Activated CD8-positive, alpha-beta T cell treated with anti-CD3 and anti-CD28 coated beads for 36 hours (primary cell): ENCODE results near the gene PCAT7. TPM values are rescaled to one million over a fixed set of nuclear protein-coding genes. Genes with fewer than 3 reads are reported as not detected.

Source experiments
- ATAC-seq: fragments of 200-7000 bp; cut with Tn5 transposase; one replicate; pipeline ENCODE4 v1.10.0; 2021; ENCODE audit warnings: mild to moderate bottlenecking, moderate library complexity
- CTCF ChIA-PET: fragments of 350-600 bp; sonication (Branson Sonifier 250); formaldehyde crosslinking; loops from one replicate; lab custom pipeline; 2021; ENCODE audit warnings: antibody characterized with exemption; lab: Charles Lee
- POLR2A ChIA-PET: fragments of 350-600 bp; sonication (Branson Sonifier 250); formaldehyde crosslinking; loops from one replicate; lab custom pipeline; 2021; ENCODE audit warnings: antibody characterized with exemption; lab: Charles Lee
- DNase-seq: peaks from one replicate; pipeline ENCODE4 v3.0.0-alpha.2; 2020
- H3K27ac Mint-ChIP-seq: one replicate; pipeline ENCODE4 v1.8.0; 2021; ENCODE audit warnings: mild to moderate bottlenecking, mixed read lengths
- H3K27me3 Mint-ChIP-seq: one replicate; pipeline ENCODE4 v1.8.0; 2021; ENCODE audit warnings: mixed read lengths
- H3K36me3 Mint-ChIP-seq: one replicate; pipeline ENCODE4 v1.8.0; 2021; ENCODE audit warnings: low read depth, mixed read lengths
- H3K4me1 Mint-ChIP-seq: one replicate; pipeline ENCODE4 v1.8.0; 2021; ENCODE audit warnings: low read depth, mixed read lengths
- H3K4me3 Mint-ChIP-seq: one replicate; pipeline ENCODE4 v1.8.0; 2021; ENCODE audit warnings: mild to moderate bottlenecking, moderate library complexity, mixed read lengths
- H3K9me3 Mint-ChIP-seq: one replicate; pipeline ENCODE4 v1.8.0; 2021; ENCODE audit warnings: mixed read lengths
- CTCF ChIP-seq: fragments of 200-600 bp; IDR thresholded peaks from one replicate; pipeline ENCODE4 v1.8.0; 2022; ENCODE audit warnings: antibody characterized with exemption, mild to moderate bottlenecking
- intact Hi-C: fragments of 100-400 bp; cut with micrococcal nuclease; formaldehyde crosslinking; loops from one replicate; pipeline ENCODE4 v1.10.0; 2022
- total RNA-seq, 2 experiments: library from RNA; stranded (reverse); gene quantifications; one replicate each; pipeline ENCODE4 v1.2.3, GENCODE V29; 2021

Gene PCAT7
- total RNA-seq, 2 experiments from 2014 or later = not detected

GRCh38 chr9:94514722-94515121, 40.2 kb upstream of the PCAT7 start:
- POLR2A ChIA-PET = no interaction called here
- H3K9me3 Mint-ChIP-seq = no peaks in the 10 kb centered on the region
- no peak overlapping the region for H3K27ac Mint-ChIP-seq
- no peak overlapping the region for H3K4me3 Mint-ChIP-seq
- intact Hi-C loops = no loop called here
- peaks cover 6% of the 10 kb centered on the region for H3K27me3 Mint-ChIP-seq
- no peak for TF ChIP-seq CTCF
- DNase-seq (no peak), ATAC-seq (no peak)
- CTCF ChIA-PET = no interaction called here
- H3K4me1 Mint-ChIP-seq = no peaks in the 10 kb centered on the region
- no peaks in the 10 kb centered on the region for H3K36me3 Mint-ChIP-seq

GRCh38 chr9:94517254-94517653, 37.6 kb upstream of the PCAT7 start:
- intact Hi-C loops = no loop called here
- H3K27ac Mint-ChIP-seq = no peak overlapping the region
- H3K36me3 Mint-ChIP-seq = no peaks in the 10 kb centered on the region
- DNase-seq (no peak), ATAC-seq (no peak)
- H3K27me3 Mint-ChIP-seq = peaks cover 14% of the 10 kb centered on the region
- H3K4me3 Mint-ChIP-seq = no peak overlapping the region
- ChIA-PET POLR2A (no interaction called here), CTCF (no interaction called here)
- no peaks in the 10 kb centered on the region for H3K9me3 Mint-ChIP-seq
- H3K4me1 Mint-ChIP-seq = no peaks in the 10 kb centered on the region
- no peak for TF ChIP-seq CTCF

- peaks cover 13% of the 10 kb centered on the region for H3K27me3 Mint-ChIP-seq
- no peak overlapping the region for H3K27ac Mint-ChIP-seq
- DNase-seq (no peak), ATAC-seq (no peak)
- no peak overlapping the region for H3K4me3 Mint-ChIP-seq
- POLR2A ChIA-PET = no interaction called here
- no peaks in the 10 kb centered on the region for H3K4me1 Mint-ChIP-seq
- TF ChIP-seq CTCF = no peak
- intact Hi-C loops = no loop called here
- H3K9me3 Mint-ChIP-seq = no peaks in the 10 kb centered on the region
- CTCF ChIA-PET = no interaction called here
- H3K36me3 Mint-ChIP-seq = no peaks in the 10 kb centered on the region
Observed at GRCh38 chr9:94525396-94526035, 29.4 kb upstream of the PCAT7 start.

GRCh38 chr9:94526271-94526670, 28.6 kb upstream of the PCAT7 start:
- CTCF ChIA-PET = no interaction called here
- no peaks in the 10 kb centered on the region for H3K4me1 Mint-ChIP-seq
- H3K27me3 Mint-ChIP-seq = peaks cover 13% of the 10 kb centered on the region
- H3K9me3 Mint-ChIP-seq = no peaks in the 10 kb centered on the region
- TF ChIP-seq CTCF = no peak
- intact Hi-C loops = no loop called here
- POLR2A ChIA-PET = no interaction called here
- H3K36me3 Mint-ChIP-seq = no peaks in the 10 kb centered on the region
- ATAC-seq (no peak), DNase-seq (no peak)
- H3K27ac Mint-ChIP-seq = no peak overlapping the region
- H3K4me3 Mint-ChIP-seq = no peak overlapping the region

- no peaks in the 10 kb centered on the region for H3K9me3 Mint-ChIP-seq
- no peak overlapping the region for H3K27ac Mint-ChIP-seq
- ChIA-PET POLR2A (no interaction called here), CTCF (no interaction called here)
- ATAC-seq = no peak
- H3K4me3 Mint-ChIP-seq = no peak overlapping the region
- TF ChIP-seq CTCF = no peak
- H3K4me1 Mint-ChIP-seq = no peaks in the 10 kb centered on the region
- no peaks in the 10 kb centered on the region for H3K36me3 Mint-ChIP-seq
- DNase-seq = no peak
- H3K27me3 Mint-ChIP-seq = peaks cover 14% of the 10 kb centered on the region
- intact Hi-C loops = no loop called here
Observed at GRCh38 chr9:94526951-94527350, 27.9 kb upstream of the PCAT7 start.
